AG04450 (cell line): ENCODE measurements around the gene APBB2. TPM values are rescaled to one million over a fixed set of nuclear protein-coding genes. Genes with fewer than 3 reads are reported as not detected.

Experiments
- CTCF ChIA-PET: fragments of 300-600, 350-600 bp; formaldehyde crosslinking; extraction: SDS; loops from one replicate; lab custom pipeline; 2022; ENCODE audit warnings: antibody characterized with exemption, inconsistent platforms; lab: Charles Lee
- POLR2A ChIA-PET: fragments of 350-600 bp; formaldehyde crosslinking; extraction: SDS; loops from one replicate; lab custom pipeline; 2021; ENCODE audit warnings: antibody characterized with exemption, inconsistent platforms; lab: Yijun Ruan, JAX
- DNase-seq: peaks from one replicate; pipeline ENCODE4 v3.0.0-alpha.2; 2011; ENCODE audit warnings: low read depth, low spot score
- H3K27ac ChIP-seq: one replicate; pipeline ENCODE4 v1.5.1; 2012; ENCODE audit warnings: low read depth, low read length, control low read depth
- H3K27me3 ChIP-seq: one replicate; pipeline ENCODE4 v1.6.0; 2012; ENCODE audit warnings: low read length; ENCODE audit not compliant: control insufficient read depth, insufficient read depth
- H3K4me3 ChIP-seq: 2 replicates; pipeline ENCODE4 v1.5.1; 2011; ENCODE audit warnings: mild to moderate bottlenecking, low read depth, low read length, control low read depth
- H3K9me3 ChIP-seq: 2 replicates; pipeline ENCODE4 v1.5.1; 2012; ENCODE audit warnings: low read length; ENCODE audit not compliant: control insufficient read depth, insufficient read depth
- CTCF ChIP-seq: IDR thresholded peaks from 2 replicates; pipeline ENCODE4 v1.5.1; 2011; ENCODE audit warnings: low read depth, low read length, control low read depth, inconsistent platforms
- polyA plus RNA-seq: library from polyadenylated mRNA; depleted of rRNA; stranded (reverse); fragments of >200 nt; gene quantifications from 2 replicates; pipeline ENCODE4 v1.2.3, GENCODE V29; 2011

Gene APBB2
- polyA plus RNA-seq, 1 experiment = 52.7 TPM

GRCh38 chr4:40940756-40941155 lies 273.6 kb downstream of the APBB2 start:
- Histone ChIP-seq H3K27me3 (no peaks in the 10 kb centered on the region), H3K27ac (no peak overlapping the region), H3K4me3 (no peak overlapping the region), H3K9me3 (no peaks in the 10 kb centered on the region)
- ChIA-PET CTCF (interaction anchor here (0.7 to 6.2 kb wide), 4 partner anchors 15 to 275 kb away, joined by 3 to 37 read pairs (median 5); partner anchors contain the start of gene APBB2), POLR2A (no interaction called here)
- TF ChIP-seq CTCF = no peak
- DNase-seq = no peak

- ChIA-PET POLR2A (no interaction called here), CTCF (interaction anchor here (0.6 to 6.2 kb wide), 5 partner anchors 15 to 274 kb away, joined by 3 to 37 read pairs (median 4); partner anchors contain the start of gene APBB2)
- Histone ChIP-seq H3K27me3 (no peaks in the 10 kb centered on the region), H3K27ac (no peak overlapping the region), H3K9me3 (no peaks in the 10 kb centered on the region), H3K4me3 (no peak overlapping the region)
- no peak for DNase-seq
- TF ChIP-seq CTCF = no peak
Observed at GRCh38 chr4:40940317-40940741, 274.0 kb downstream of the APBB2 start.

- ChIA-PET POLR2A (no interaction called here), CTCF (interaction anchor here (0.6 to 6.2 kb wide), 5 partner anchors 12 to 272 kb away, joined by 3 to 37 read pairs (median 5); no protein-coding TSS in a partner anchor)
- H3K27me3 ChIP-seq = no peaks in the 10 kb centered on the region
- no peaks in the 10 kb centered on the region for H3K9me3 ChIP-seq
- TF ChIP-seq CTCF = peak; percentile 16; the same call in 1 of the 2 replicates
- no peak for DNase-seq
- H3K4me3 ChIP-seq = no peak overlapping the region
- H3K27ac ChIP-seq = no peak overlapping the region
Observed at GRCh38 chr4:40939856-40940255, 274.5 kb downstream of the APBB2 start.

GRCh38 chr4:40938337-40938736 lies 276.0 kb downstream of the APBB2 start:
- no peak for TF ChIP-seq CTCF
- Histone ChIP-seq H3K27me3 (no peaks in the 10 kb centered on the region), H3K9me3 (no peaks in the 10 kb centered on the region), H3K27ac (no peak overlapping the region), H3K4me3 (no peak overlapping the region)
- ChIA-PET CTCF (interaction anchor here (1.0 to 6.2 kb wide), 4 partner anchors 10 to 276 kb away, joined by 3 to 37 read pairs (median 5); partner anchors contain the start of gene APBB2), POLR2A (no interaction called here)
- no peak for DNase-seq

- H3K9me3 ChIP-seq = no peaks in the 10 kb centered on the region
- no peak for TF ChIP-seq CTCF
- ChIA-PET POLR2A (no interaction called here), CTCF (interaction anchor here (0.6 to 6.2 kb wide), 5 partner anchors 9 to 277 kb away, joined by 3 to 37 read pairs (median 7); partner anchors contain the start of gene APBB2)
- no peak for DNase-seq
- H3K27me3 ChIP-seq = no peaks in the 10 kb centered on the region
- no peak overlapping the region for H3K4me3 ChIP-seq
- no peak overlapping the region for H3K27ac ChIP-seq
Observed at GRCh38 chr4:40937140-40937725, 277.1 kb downstream of the APBB2 start.
